GM21825 (cell line): Measurements from ENCODE around the gene MAP2.

Experiments used
- ATAC-seq: cut with Tn5 transposase; IDR thresholded peaks from one replicate; pipeline ENCODE4 v1.9.1; 2021; ENCODE audit warnings: mild to moderate bottlenecking, moderate library complexity; ENCODE audit not compliant: unreplicated experiment

MAP2 gene

GRCh38 chr2:209424781-209425470 is 1.1 kb downstream of the MAP2 start:
- ATAC-seq, result no peak

GRCh38 chr2:209425471-209426071 is 1.7 kb downstream of the MAP2 start:
- no peak for ATAC-seq

- no peak for ATAC-seq
Observed at GRCh38 chr2:209426432-209426831, 2.6 kb downstream of the MAP2 start.

- no peak for ATAC-seq
Observed at GRCh38 chr2:209431701-209432100, 7.9 kb downstream of the MAP2 start.

GRCh38 chr2:209441541-209441940 is 17.7 kb downstream of the MAP2 start:
- no peak for ATAC-seq

- no peak for ATAC-seq
Observed at GRCh38 chr2:209442939-209443338, 19.1 kb downstream of the MAP2 start.

GRCh38 chr2:209445485-209445884 is 21.6 kb downstream of the MAP2 start:
- ATAC-seq, result no peak

GRCh38 chr2:209451209-209451834 is 27.5 kb downstream of the MAP2 start:
- ATAC-seq, result no peak

- ATAC-seq, result no peak
Observed at GRCh38 chr2:209456489-209456888, 32.6 kb downstream of the MAP2 start.

- no peak for ATAC-seq
Observed at GRCh38 chr2:209458008-209458979, 34.4 kb downstream of the MAP2 start.

GRCh38 chr2:209459359-209459758 is 35.5 kb downstream of the MAP2 start:
- ATAC-seq, result no peak

GRCh38 chr2:209460151-209460761 is 36.4 kb downstream of the MAP2 start:
- ATAC-seq, result no peak

GRCh38 chr2:209463226-209463625 is 39.4 kb downstream of the MAP2 start:
- no peak for ATAC-seq

- ATAC-seq, result no peak
Observed at GRCh38 chr2:209463835-209464234, 40.0 kb downstream of the MAP2 start.

GRCh38 chr2:209468846-209469245 is 45.0 kb downstream of the MAP2 start:
- no peak for ATAC-seq

GRCh38 chr2:209469481-209469880 is 45.6 kb downstream of the MAP2 start:
- ATAC-seq, result no peak

GRCh38 chr2:209470466-209470865 is 46.6 kb downstream of the MAP2 start:
- no peak for ATAC-seq

GRCh38 chr2:209471037-209471436 is 47.2 kb downstream of the MAP2 start:
- ATAC-seq, result no peak

GRCh38 chr2:209472112-209472832 is 48.4 kb downstream of the MAP2 start:
- ATAC-seq, result no peak

GRCh38 chr2:209472871-209473270 is 49.0 kb downstream of the MAP2 start:
- ATAC-seq, result no peak
